Right cardiac atrium (tissue), 5 donors: Measurements from ENCODE around the gene TNFSF9. TPM values are rescaled to one million over a fixed set of nuclear protein-coding genes. Genes with fewer than 3 reads are reported as not detected.
A peak's percentile ranks its signal among the peaks of the same experiment; 100 is the strongest.

Experiments used
- ATAC-seq, 2 donors: fragments of 200-7000 bp; cut with Tn5 transposase; one replicate each; pipeline versions ENCODE4 v1.8.0 to v1.9.1; 2020; ENCODE audit warnings: moderate library complexity in 2 of 2, mild to moderate bottlenecking in 1 of 2
- DNase-seq, 3 donors: peaks; one replicate each; pipeline ENCODE4 v3.0.0-alpha.2; 2020
- H3K27ac ChIP-seq: one replicate; pipeline ENCODE4 v1.5.1; 2013; ENCODE audit warnings: mild to moderate bottlenecking, low read length, control low read depth, moderate library complexity
- H3K27me3 ChIP-seq: one replicate; pipeline ENCODE4 v1.6.1; 2013; ENCODE audit not compliant: control insufficient read depth, insufficient read depth
- H3K4me1 ChIP-seq: one replicate; pipeline ENCODE4 v1.6.1; 2013; ENCODE audit warnings: low read length; ENCODE audit not compliant: control insufficient read depth, insufficient read depth
- H3K4me3 ChIP-seq: one replicate; pipeline ENCODE4 v1.5.1; 2013; ENCODE audit warnings: low read length, control low read depth
- H3K9me3 ChIP-seq: one replicate; pipeline ENCODE4 v1.6.1; 2013; ENCODE audit warnings: low read length; ENCODE audit not compliant: control insufficient read depth
- WGBS: extraction: QIAGEN DNeasy Blood & Tissue Kit; methylation state at CpG from one replicate; pipeline ENCODE4 v1.1.7; 2013; 5-methylcytosine and 5-hydroxymethylcytosine counted together
- intact Hi-C, 4 donors: fragments of 100-400 bp; cut with DNase I; formaldehyde crosslinking; loops; one replicate each; pipeline versions ENCODE4 v1.11.0 to v1.14.0; 2022 to 2023
- long read RNA-seq, 4 donors: library from polyadenylated mRNA; unstranded; transcript quantifications; one replicate each; pipeline ENCODE4 v2.0.0, GENCODE V29; 2020 to 2021
- polyA plus RNA-seq: library from polyadenylated mRNA; stranded (reverse); fragments of 200-250 nt; gene quantifications from one replicate; pipeline ENCODE4 v1.2.3, GENCODE V29; 2013
- total RNA-seq, 4 donors: library from RNA; stranded (reverse); fragmentation: NEBNext Ultra II Directional; extraction: Animal tissue kit (Norgen Biotek cat#: 25700); gene quantifications; one replicate each; pipeline ENCODE4 v1.2.1, GENCODE V29; 2021
- donor health status: healthy with polysubstance abuse.
- donor health status: DM: no; HTN: yes; CAD: no.
- donor health status: DM: no; HTN: no; CAD: no.
- donor health status: DM: no; HTN: yes; CAD: no; lungs with severe emphysema.
- donor health status: DM: yes; HTN: yes; CAD: no.

Gene TNFSF9, protein sequence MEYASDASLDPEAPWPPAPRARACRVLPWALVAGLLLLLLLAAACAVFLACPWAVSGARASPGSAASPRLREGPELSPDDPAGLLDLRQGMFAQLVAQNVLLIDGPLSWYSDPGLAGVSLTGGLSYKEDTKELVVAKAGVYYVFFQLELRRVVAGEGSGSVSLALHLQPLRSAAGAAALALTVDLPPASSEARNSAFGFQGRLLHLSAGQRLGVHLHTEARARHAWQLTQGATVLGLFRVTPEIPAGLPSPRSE
- total RNA-seq (under 1 TPM; 0.17 to 0.91 (median 0.24) TPM), polyA plus RNA-seq (0.14 TPM)
- long read RNA-seq, donor 1, result 0 reads
- long read RNA-seq, donor 2, partial matches to known transcripts, result 0 of 1 reads
- long read RNA-seq, donor 2, other reads (novel, unspliced or antisense), result 0 of 1 reads
- long read RNA-seq, donor 3, result 0 reads
- long read RNA-seq, donor 4, result 0 reads

DNA sequence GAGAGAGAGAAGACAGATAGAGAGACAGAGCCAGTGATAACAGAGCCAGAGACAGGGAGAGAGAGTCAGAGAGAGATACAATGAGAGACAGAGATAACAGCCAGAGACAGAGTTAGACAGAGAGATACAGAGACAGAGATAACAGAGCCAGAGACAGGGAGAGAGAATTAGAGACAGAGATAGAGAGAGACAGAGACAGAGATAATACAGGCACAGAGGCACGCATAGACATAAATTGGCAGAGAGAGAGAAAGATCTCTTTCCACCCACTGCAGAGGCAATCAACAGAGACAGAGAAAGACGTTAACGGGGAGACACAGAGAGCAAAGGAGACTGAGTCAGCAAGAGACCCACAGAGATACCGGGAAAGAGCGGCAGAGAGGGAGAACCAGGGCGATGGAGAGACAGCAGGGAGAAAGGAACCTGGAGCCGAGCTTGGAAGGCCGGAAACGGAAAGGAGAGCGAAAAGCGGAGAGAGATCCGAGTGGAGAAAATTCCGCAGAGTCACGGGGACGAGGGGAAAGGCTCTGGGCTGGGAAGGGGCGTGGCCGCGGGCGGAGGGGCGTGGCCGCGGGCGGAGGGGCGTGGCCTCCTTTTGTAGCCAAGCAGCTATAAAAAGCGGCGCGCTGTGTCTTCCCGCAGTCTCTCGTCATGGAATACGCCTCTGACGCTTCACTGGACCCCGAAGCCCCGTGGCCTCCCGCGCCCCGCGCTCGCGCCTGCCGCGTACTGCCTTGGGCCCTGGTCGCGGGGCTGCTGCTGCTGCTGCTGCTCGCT is at the start of gene TNFSF9:
TSS of gene TNFSF9 (plus strand) at position 641 of the 777 bp plus-strand sequence. CDS start at position 652, 11 bp downstream.
- DNase-seq, result peak; percentile 86 to 96 (median 94)
- under 1% methylated on average over 44 of the region's 44 CpGs for WGBS
- H3K27ac ChIP-seq, result peak within 1 kb of the TSS; percentile 54

GRCh38 chr19:6481541-6482342 is 49.1 kb upstream of the TNFSF9 start, which contains the start of gene DENND1C:
Gene DENND1C (minus strand): TSS chr19:6481787. CDS start chr19:6481695, 92 bp downstream.
- ATAC-seq, result peak in 1 of 2 donors; percentile 63
- Histone ChIP-seq H3K27me3 (no peaks in the 10 kb centered on the region), H3K4me3 (no peak within 1 kb of the TSS), H3K4me1 (no peaks in the 10 kb centered on the region), H3K9me3 (no peaks in the 10 kb centered on the region), H3K27ac (no peak within 1 kb of the TSS)
- 29% methylated on average over 24 of the region's 24 CpGs for WGBS
- intact Hi-C loops, result no loop called here
- peak in 2 of 3 donors; percentile 45 to 77 for DNase-seq

More for the DNA sequence above, at the start of gene TNFSF9:
- Histone ChIP-seq H3K9me3 (no peaks in the 10 kb centered on the region), H3K4me3 (peak within 1 kb of the TSS; percentile 69), H3K27me3 (no peaks in the 10 kb centered on the region), H3K4me1 (peaks cover 2% of the 10 kb centered on the region)
- intact Hi-C loops, result no loop called here
- ATAC-seq, result peak; percentile 93 to 94

DNA sequence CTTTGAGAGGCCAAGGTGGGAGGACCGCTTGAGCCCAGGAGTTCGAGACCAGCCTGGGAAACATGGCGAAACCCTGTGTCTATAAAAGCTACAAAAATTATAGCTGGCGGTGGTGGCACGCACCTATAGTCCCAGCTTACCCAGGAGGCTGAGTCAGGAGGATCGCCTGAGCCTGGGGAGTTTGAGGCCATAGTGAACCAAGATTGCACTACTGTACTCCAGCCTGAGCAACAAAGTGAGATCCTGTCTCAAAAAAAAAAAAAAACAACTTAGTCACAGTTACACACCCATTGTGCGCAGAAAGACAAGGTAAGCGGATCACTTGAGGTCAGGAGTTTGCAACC is 48.5 kb upstream of the TNFSF9 start:
- H3K27me3 ChIP-seq, result no peaks in the 10 kb centered on the region
- WGBS, result 95% methylated on average over 8 of the region's 8 CpGs
- DNase-seq (no peak), ATAC-seq (no peak)
- no peak overlapping the region for H3K27ac ChIP-seq
- intact Hi-C loops, result no loop called here
- H3K4me3 ChIP-seq, result no peak overlapping the region
- no peaks in the 10 kb centered on the region for H3K4me1 ChIP-seq
- H3K9me3 ChIP-seq, result no peaks in the 10 kb centered on the region

- DNase-seq (no peak), ATAC-seq (no peak)
- intact Hi-C loops, result no loop called here
- H3K4me1 ChIP-seq, result no peaks in the 10 kb centered on the region
- H3K4me3 ChIP-seq, result no peak overlapping the region
- H3K9me3 ChIP-seq, result no peaks in the 10 kb centered on the region
- no peaks in the 10 kb centered on the region for H3K27me3 ChIP-seq
- WGBS, result 26% methylated on average over 3 of the region's 3 CpGs
- no peak overlapping the region for H3K27ac ChIP-seq
Observed at GRCh38 chr19:6483235-6483634, 47.6 kb upstream of the TNFSF9 start.

GRCh38 chr19:6484230-6484629 is 46.6 kb upstream of the TNFSF9 start:
- intact Hi-C loops, result no loop called here
- H3K4me3 ChIP-seq, result no peak overlapping the region
- WGBS, result 87% methylated on average over 8 of the region's 8 CpGs
- DNase-seq, result no peak
- no peaks in the 10 kb centered on the region for H3K9me3 ChIP-seq
- ATAC-seq, result no peak
- H3K4me1 ChIP-seq, result no peaks in the 10 kb centered on the region
- no peaks in the 10 kb centered on the region for H3K27me3 ChIP-seq
- H3K27ac ChIP-seq, result no peak overlapping the region

DNA sequence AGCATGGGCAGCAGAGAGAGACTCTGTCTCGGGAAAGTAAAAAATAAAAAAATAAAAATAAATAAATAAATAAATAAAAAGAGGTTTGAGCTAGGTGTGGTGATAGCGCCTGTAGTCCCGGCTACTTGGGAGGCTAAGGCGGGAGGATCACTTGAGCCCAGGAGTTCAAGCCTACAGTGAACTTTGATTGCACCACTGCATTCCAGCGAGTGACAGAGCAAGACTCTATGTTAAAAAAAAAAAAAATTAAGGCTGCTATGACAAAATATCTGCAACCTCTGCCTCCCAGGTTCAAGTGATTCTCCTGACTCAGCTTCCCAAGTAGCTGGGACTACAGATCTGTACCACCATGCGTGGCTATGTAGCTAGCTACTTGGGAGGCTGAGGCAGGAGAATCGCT is 46.0 kb upstream of the TNFSF9 start:
- H3K27ac ChIP-seq, result no peak overlapping the region
- H3K4me1 ChIP-seq, result no peaks in the 10 kb centered on the region
- H3K9me3 ChIP-seq, result no peaks in the 10 kb centered on the region
- intact Hi-C loops, result no loop called here
- 89% methylated on average over 7 of the region's 7 CpGs for WGBS
- DNase-seq (no peak), ATAC-seq (no peak)
- no peaks in the 10 kb centered on the region for H3K27me3 ChIP-seq
- H3K4me3 ChIP-seq, result no peak overlapping the region

DNA sequence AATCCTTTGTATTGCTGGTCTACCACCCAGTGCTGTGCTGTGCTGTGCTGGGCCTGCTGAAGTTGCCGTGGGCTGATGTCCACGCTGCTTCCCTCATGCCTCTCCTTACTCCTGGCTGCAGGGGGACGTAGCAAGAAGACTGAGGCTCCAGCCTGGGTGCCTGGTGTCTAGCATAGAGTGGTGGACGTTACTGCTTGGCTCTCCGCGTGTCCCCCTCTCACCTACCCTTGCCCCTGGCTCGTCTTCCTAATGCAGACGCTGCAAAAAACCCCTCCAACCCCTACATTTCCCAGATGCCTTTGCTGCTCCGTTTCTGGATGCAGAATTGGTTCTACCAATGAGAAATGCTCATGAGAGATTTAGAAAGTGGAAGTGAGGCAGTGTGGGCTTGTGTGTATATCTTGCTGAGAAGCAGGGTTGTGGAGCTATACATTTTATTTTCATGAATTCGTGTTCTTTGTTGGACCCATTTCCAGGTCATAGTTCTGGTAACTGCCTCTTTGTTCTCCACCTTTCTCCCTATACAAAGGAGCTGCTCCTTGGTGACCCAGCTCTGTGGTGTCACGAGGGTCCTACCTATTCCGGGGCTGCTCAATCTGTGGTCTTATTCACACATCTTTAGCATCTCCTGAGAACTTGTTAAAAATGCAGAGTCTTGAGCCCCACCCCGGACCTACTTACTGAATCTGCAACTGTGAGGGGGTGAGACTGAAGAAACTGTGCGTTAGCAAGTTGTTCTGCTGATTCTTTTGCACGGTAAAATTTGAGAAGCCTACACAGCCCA is 41.4 kb upstream of the TNFSF9 start:
- DNase-seq (no peak), ATAC-seq (no peak)
- no peaks in the 10 kb centered on the region for H3K4me1 ChIP-seq
- 45% methylated on average over 15 of the region's 15 CpGs for WGBS
- H3K27ac ChIP-seq, result no peak overlapping the region
- H3K4me3 ChIP-seq, result no peak overlapping the region
- intact Hi-C loops, result no loop called here
- peaks cover 5% of the 10 kb centered on the region for H3K9me3 ChIP-seq
- no peaks in the 10 kb centered on the region for H3K27me3 ChIP-seq

GRCh38 chr19:6490134-6490533 is 40.7 kb upstream of the TNFSF9 start:
- DNase-seq (no peak), ATAC-seq (no peak)
- H3K9me3 ChIP-seq, result peaks cover 5% of the 10 kb centered on the region
- H3K27me3 ChIP-seq, result no peaks in the 10 kb centered on the region
- intact Hi-C loops, result no loop called here
- H3K4me3 ChIP-seq, result no peak overlapping the region
- WGBS, result 66% methylated on average over 2 of the region's 2 CpGs
- H3K27ac ChIP-seq, result no peak overlapping the region
- no peaks in the 10 kb centered on the region for H3K4me1 ChIP-seq

DNA sequence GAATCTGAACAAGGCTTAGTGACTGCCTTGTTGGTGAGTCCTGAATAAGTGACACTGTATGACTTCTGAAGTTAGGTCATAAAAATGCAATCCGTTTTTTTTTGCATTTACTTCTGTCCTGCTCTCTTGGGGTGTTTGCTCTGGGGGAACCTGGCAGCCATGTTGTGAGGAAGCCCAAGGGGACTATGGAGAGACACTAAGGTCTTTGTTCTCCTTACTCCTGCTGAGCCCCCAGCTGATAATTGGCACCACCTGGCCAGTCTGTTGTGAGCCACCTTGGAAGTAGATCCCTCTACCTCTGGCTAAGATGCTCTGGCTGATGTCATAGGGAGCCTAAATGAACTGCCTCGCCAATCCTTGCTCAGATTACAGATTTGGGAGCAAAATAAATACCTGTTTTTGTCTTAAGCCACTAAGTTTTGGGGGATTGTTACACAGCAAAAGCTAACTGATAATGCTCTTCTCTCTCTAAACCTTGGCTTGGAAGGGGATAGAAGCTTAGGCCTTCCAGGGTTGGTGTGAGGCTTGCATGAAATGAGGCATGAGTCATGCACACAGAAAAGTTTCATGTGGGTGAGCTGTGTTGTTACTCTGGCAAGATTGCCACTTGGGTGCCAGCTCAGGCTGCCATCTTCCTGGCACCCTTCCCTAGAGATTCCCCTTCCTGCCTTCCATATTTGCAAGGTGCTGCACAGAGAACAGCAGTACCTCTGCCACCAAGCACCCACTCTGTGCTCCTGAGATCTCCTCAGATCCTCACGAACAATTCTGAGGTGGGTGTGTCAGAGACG is 38.8 kb upstream of the TNFSF9 start:
- no peaks in the 10 kb centered on the region for H3K4me1 ChIP-seq
- H3K9me3 ChIP-seq, result peaks cover 5% of the 10 kb centered on the region
- no peak for ATAC-seq
- intact Hi-C loops, result no loop called here
- WGBS, result 80% methylated on average over 4 of the region's 4 CpGs
- no peak for DNase-seq
- H3K4me3 ChIP-seq, result no peak overlapping the region
- no peak overlapping the region for H3K27ac ChIP-seq
- no peaks in the 10 kb centered on the region for H3K27me3 ChIP-seq
